Vagina (tissue), 2 donors: ENCODE data around the gene WNT5B.

Experiments used
- POLR2A ChIP-seq, 2 donors: fragments of 450-650 bp; IDR thresholded peaks; one replicate each; pipeline ENCODE4 v1.6.1; 2017; ENCODE audit warnings: antibody characterized with exemption in 2 of 2, mild to moderate bottlenecking in 2 of 2, moderate library complexity in 2 of 2
- POLR2AphosphoS5 ChIP-seq, 2 donors: sonication (generic); formaldehyde crosslinking; IDR thresholded peaks; one replicate each; pipeline ENCODE4 v1.9.0; 2017; ENCODE audit warnings: antibody characterized with exemption in 2 of 2, mild to moderate bottlenecking in 2 of 2, low read depth in 1 of 2; ENCODE audit not compliant: insufficient read depth in 1 of 2
- TF ChIP-seq, protein P1 (sequence below), 3 experiments: fragments of 450-650 bp in 2 of 3; fragments of 200-600 bp in 1 of 3; sonication (generic) in 1 of 3; IDR thresholded peaks; one replicate each; pipeline ENCODE4 v1.5.1; 2017 to 2019; ENCODE audit warnings: antibody characterized with exemption in 3 of 3, mild to moderate bottlenecking in 2 of 3, moderate library complexity in 2 of 3

- TF ChIP-seq, protein P1, sequence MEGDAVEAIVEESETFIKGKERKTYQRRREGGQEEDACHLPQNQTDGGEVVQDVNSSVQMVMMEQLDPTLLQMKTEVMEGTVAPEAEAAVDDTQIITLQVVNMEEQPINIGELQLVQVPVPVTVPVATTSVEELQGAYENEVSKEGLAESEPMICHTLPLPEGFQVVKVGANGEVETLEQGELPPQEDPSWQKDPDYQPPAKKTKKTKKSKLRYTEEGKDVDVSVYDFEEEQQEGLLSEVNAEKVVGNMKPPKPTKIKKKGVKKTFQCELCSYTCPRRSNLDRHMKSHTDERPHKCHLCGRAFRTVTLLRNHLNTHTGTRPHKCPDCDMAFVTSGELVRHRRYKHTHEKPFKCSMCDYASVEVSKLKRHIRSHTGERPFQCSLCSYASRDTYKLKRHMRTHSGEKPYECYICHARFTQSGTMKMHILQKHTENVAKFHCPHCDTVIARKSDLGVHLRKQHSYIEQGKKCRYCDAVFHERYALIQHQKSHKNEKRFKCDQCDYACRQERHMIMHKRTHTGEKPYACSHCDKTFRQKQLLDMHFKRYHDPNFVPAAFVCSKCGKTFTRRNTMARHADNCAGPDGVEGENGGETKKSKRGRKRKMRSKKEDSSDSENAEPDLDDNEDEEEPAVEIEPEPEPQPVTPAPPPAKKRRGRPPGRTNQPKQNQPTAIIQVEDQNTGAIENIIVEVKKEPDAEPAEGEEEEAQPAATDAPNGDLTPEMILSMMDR (IDR thresholded peaks at IDR 0.05): no peak
- no peak for TF ChIP-seq POLR2A (IDR thresholded peaks at IDR 0.05)
- no peak for TF ChIP-seq POLR2AphosphoS5 (IDR thresholded peaks at IDR 0.05; ENCODE audit: insufficient read depth in 1 of 2, low read depth in 1 of 2)
Observed at GRCh38 chr12:1613860-1614259, 15.2 kb upstream of the WNT5B start.
